Ascending aorta (tissue), 2 donors: ENCODE data around the gene RTRAF. TPM values are rescaled to one million over a fixed set of nuclear protein-coding genes. Genes with fewer than 3 reads are reported as not detected.

ENCODE experiments used
- DNase-seq, 2 donors: peaks; one replicate each; pipeline ENCODE4 v3.0.0-alpha.2; 2019; ENCODE audit warnings: low spot score in 2 of 2
- H3K27ac ChIP-seq, 2 donors: fragments of 200-600 bp; sonication (generic); one replicate each; pipeline ENCODE4 v1.5.1; 2016 to 2017; ENCODE audit warnings: mild to moderate bottlenecking in 1 of 2
- H3K27me3 ChIP-seq: fragments of 200-600 bp; sonication (generic); one replicate; pipeline ENCODE4 v1.5.1; 2017
- H3K36me3 ChIP-seq, 2 donors: fragments of 200-600 bp; sonication (generic); one replicate each; pipeline ENCODE4 v1.5.1; 2016
- H3K4me1 ChIP-seq, 2 donors: fragments of 200-600 bp; sonication (generic); one replicate each; pipeline ENCODE4 v1.5.1; 2016 to 2017; ENCODE audit warnings: mild to moderate bottlenecking in 1 of 2
- H3K4me3 ChIP-seq, 2 donors: fragments of 200-600 bp; sonication (generic); one replicate each; pipeline ENCODE4 v1.5.1; 2016 to 2017; ENCODE audit warnings: mild to moderate bottlenecking in 1 of 2
- H3K9me3 ChIP-seq, 2 donors: fragments of 200-600 bp; sonication (generic); one replicate each; pipeline ENCODE4 v1.5.1; 2016
- CTCF ChIP-seq, 3 experiments: fragments of 200-600 bp in 2 of 3; fragments of 450-650 bp in 1 of 3; sonication (generic) in 2 of 3; IDR thresholded peaks; one replicate each; pipeline ENCODE4 v1.5.1; 2016 to 2019; ENCODE audit warnings: antibody characterized with exemption in 3 of 3, mild to moderate bottlenecking in 1 of 3, moderate library complexity in 1 of 3
- intact Hi-C: fragments of 100-400 bp; cut with DNase I; formaldehyde crosslinking; loops from one replicate; pipeline ENCODE4 v1.15.1; 2023
- total RNA-seq: library from RNA; depleted of rRNA; stranded (reverse); fragments of >200 nt; gene quantifications from one replicate; pipeline ENCODE4 v1.1.0, GENCODE V29; 2016

Gene RTRAF
- total RNA-seq, 1 donor from 2014 or later, result 15.3 TPM

DNA sequence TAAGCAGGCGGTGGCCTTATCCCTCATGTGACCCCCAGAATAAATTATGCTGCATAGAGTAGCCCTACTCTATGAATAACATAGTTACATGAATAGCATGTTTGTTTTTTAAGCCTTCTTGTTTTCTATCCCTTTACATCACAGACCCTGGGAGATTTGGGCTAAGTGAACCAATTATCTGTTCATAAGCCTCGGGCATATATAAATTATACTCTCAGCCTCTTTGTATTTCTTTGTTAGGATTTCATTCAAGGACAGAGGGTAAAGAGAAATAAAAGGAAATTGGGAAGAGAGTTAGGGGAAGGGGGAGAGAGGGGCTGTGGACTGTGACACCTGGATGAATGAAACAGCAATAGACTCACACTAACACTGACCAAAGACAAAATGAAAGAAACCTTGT lies 35.3 kb upstream of the RTRAF start:
- no peaks in the 10 kb centered on the region for H3K36me3 ChIP-seq
- H3K4me1 ChIP-seq, result no peaks in the 10 kb centered on the region
- DNase-seq, result no peak
- no peaks in the 10 kb centered on the region for H3K27me3 ChIP-seq
- no peak for TF ChIP-seq CTCF (IDR thresholded peaks at IDR 0.05)
- intact Hi-C loops, result no loop called here
- no peak overlapping the region for H3K27ac ChIP-seq
- H3K9me3 ChIP-seq, result peaks cover 0 to 3% of the 10 kb centered on the region in 2 donors
- no peak overlapping the region for H3K4me3 ChIP-seq

- DNase-seq, result no peak
- Histone ChIP-seq H3K36me3 (no peaks in the 10 kb centered on the region), H3K4me1 (no peaks in the 10 kb centered on the region), H3K4me3 (no peak overlapping the region), H3K9me3 (peaks cover 0 to 3% of the 10 kb centered on the region in 2 donors), H3K27ac (no peak overlapping the region), H3K27me3 (no peaks in the 10 kb centered on the region)
- intact Hi-C loops, result no loop called here
- TF ChIP-seq CTCF (IDR thresholded peaks at IDR 0.05), result no peak
Measured at GRCh38 chr14:51954657-51955056, 34.7 kb upstream of the RTRAF start.

- intact Hi-C loops, result no loop called here
- H3K27me3 ChIP-seq, result no peaks in the 10 kb centered on the region
- H3K9me3 ChIP-seq, result peaks cover 0 to 3% of the 10 kb centered on the region in 2 donors
- H3K4me3 ChIP-seq, result no peak overlapping the region
- no peak overlapping the region for H3K27ac ChIP-seq
- no peak for DNase-seq
- H3K36me3 ChIP-seq, result no peaks in the 10 kb centered on the region
- H3K4me1 ChIP-seq, result no peaks in the 10 kb centered on the region
- TF ChIP-seq CTCF (IDR thresholded peaks at IDR 0.05), result no peak
Measured at GRCh38 chr14:51957950-51958349, 31.4 kb upstream of the RTRAF start.

- H3K27me3 ChIP-seq, result no peaks in the 10 kb centered on the region
- H3K4me1 ChIP-seq, result no peaks in the 10 kb centered on the region
- no peak overlapping the region for H3K27ac ChIP-seq
- intact Hi-C loops, result no loop called here
- no peak for TF ChIP-seq CTCF (IDR thresholded peaks at IDR 0.05)
- H3K9me3 ChIP-seq, result peaks cover 0 to 3% of the 10 kb centered on the region in 2 donors
- no peak for DNase-seq
- no peaks in the 10 kb centered on the region for H3K36me3 ChIP-seq
- no peak overlapping the region for H3K4me3 ChIP-seq
Measured at GRCh38 chr14:51959928-51960327, 29.4 kb upstream of the RTRAF start.

DNA sequence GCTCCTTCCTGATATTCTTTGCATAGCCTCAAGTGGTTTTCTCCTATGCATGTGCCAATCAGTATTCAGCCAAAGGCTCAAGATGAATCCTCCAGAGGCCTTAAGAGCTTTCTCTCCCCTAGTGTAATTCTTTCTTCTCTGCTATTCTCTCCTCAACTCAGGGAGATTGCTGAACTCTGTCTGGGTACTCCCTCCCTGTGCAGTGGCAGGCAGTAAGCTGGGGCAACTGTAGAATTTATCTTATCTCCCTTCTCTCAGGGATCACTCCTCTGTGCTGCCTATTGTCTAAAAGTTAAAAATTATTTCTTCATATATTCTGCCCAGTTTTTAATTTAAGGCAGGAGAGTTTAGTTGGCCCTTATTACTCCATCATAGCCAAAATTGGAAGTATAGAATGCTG lies 28.5 kb upstream of the RTRAF start:
- H3K27me3 ChIP-seq, result no peaks in the 10 kb centered on the region
- no peak for DNase-seq
- intact Hi-C loops, result no loop called here
- no peak overlapping the region for H3K27ac ChIP-seq
- H3K9me3 ChIP-seq, result peaks cover 0 to 3% of the 10 kb centered on the region in 2 donors
- no peak overlapping the region for H3K4me3 ChIP-seq
- H3K36me3 ChIP-seq, result no peaks in the 10 kb centered on the region
- H3K4me1 ChIP-seq, result no peaks in the 10 kb centered on the region
- TF ChIP-seq CTCF (IDR thresholded peaks at IDR 0.05), result no peak

- Histone ChIP-seq H3K4me3 (no peak overlapping the region), H3K36me3 (no peaks in the 10 kb centered on the region), H3K4me1 (no peaks in the 10 kb centered on the region), H3K27ac (no peak overlapping the region), H3K9me3 (peaks cover 0 to 3% of the 10 kb centered on the region in 2 donors), H3K27me3 (no peaks in the 10 kb centered on the region)
- no peak for DNase-seq
- intact Hi-C loops, result no loop called here
- no peak for TF ChIP-seq CTCF (IDR thresholded peaks at IDR 0.05)
Measured at GRCh38 chr14:51962711-51963110, 26.6 kb upstream of the RTRAF start.
